Measurements from ENCODE around the gene ARSG.

GRCh38 chr17:68383443-68384321 is 92.4 kb downstream of the ARSG start:
- TF ChIP-seq CTCF (IDR thresholded peaks at IDR 0.05), result no peak
- no peak for TF ChIP-seq POLR2A (IDR thresholded peaks at IDR 0.05)
